GM12878 (cell line): ENCODE data around the gene UHMK1. TPM values are rescaled to one million over a fixed set of nuclear protein-coding genes. Genes with fewer than 3 reads are reported as not detected.

Experiments
- ATAC-seq: fragments of 200-7000 bp; cut with Tn5 transposase; 3 replicates; pipeline ENCODE4 v1.9.1; 2020; ENCODE audit warnings: mild to moderate bottlenecking, moderate library complexity
- BruUV-seq: library from RNA; stranded (reverse); fragments of 400-500 nt; replicated peaks from 2 replicates; lab custom pipeline; 2021; lab: Mats Ljungman, UMichigan
- CTCF ChIA-PET: fragments of 300-600 bp; sonication (Branson Sonifier 250); formaldehyde crosslinking; extraction: SDS; loops from one replicate; lab custom pipeline; 2021; ENCODE audit warnings: inconsistent platforms; lab: Yijun Ruan, JAX
- POLR2A ChIA-PET: fragments of 350-600 bp; formaldehyde crosslinking; extraction: SDS; loops from one replicate; lab custom pipeline; 2021; ENCODE audit warnings: inconsistent platforms; lab: Charles Lee
- RAD21 ChIA-PET: fragments of 300-600 bp; sonication (Branson Sonifier 250); formaldehyde crosslinking; loops from one replicate; lab custom pipeline; 2023; ENCODE audit warnings: antibody characterized with exemption; ENCODE audit not compliant: unreplicated experiment; lab: Charles Lee
- SMC1A ChIA-PET: fragments of 300-600 bp; sonication (Branson Sonifier 250); formaldehyde crosslinking; loops from one replicate; lab custom pipeline; 2023; ENCODE audit not compliant: unreplicated experiment, uncharacterized antibody; lab: Charles Lee
- DNase-seq: peaks from one replicate; pipeline ENCODE4 v3.0.0-alpha.2; 2011; ENCODE audit warnings: low read depth, low spot score
- FAIRE-seq: peaks from 3 replicates; lab custom pipeline; 2011; peaks lifted over from hg19 to GRCh38; lab: Jason Lieb, UNC
- H2AFZ ChIP-seq: 2 replicates; pipeline ENCODE4 v1.6.0; 2011; ENCODE audit warnings: low read depth, low read length, control low read depth; ENCODE audit not compliant: control insufficient read depth
- H3K27ac ChIP-seq: 2 replicates; pipeline ENCODE4 v1.5.1; 2011; ENCODE audit warnings: control low read depth; ENCODE audit not compliant: control insufficient read depth, insufficient read depth
- H3K27me3 ChIP-seq, 2 experiments: replicated peaks in 1 of 2; 2 replicates each; pipeline versions ENCODE4 v1.6.0 to v1.6.1; 2011; ENCODE audit warnings: low read length in 1 of 2; ENCODE audit not compliant: control insufficient read depth in 2 of 2, insufficient read depth in 2 of 2
- H3K36me3 ChIP-seq, 2 experiments: 2 replicates each; pipeline ENCODE4 v1.5.1; 2011; ENCODE audit warnings: low read length in 1 of 2; ENCODE audit not compliant: control insufficient read depth in 2 of 2, insufficient read depth in 2 of 2
- H3K4me1 ChIP-seq: 2 replicates; pipeline ENCODE4 v1.6.1; 2011; ENCODE audit warnings: mild to moderate bottlenecking, low read length, moderate library complexity, mixed read lengths; ENCODE audit not compliant: control insufficient read depth, insufficient read depth
- H3K4me2 ChIP-seq: 2 replicates; pipeline ENCODE4 v1.6.0; 2011; ENCODE audit warnings: control low read depth; ENCODE audit not compliant: control insufficient read depth, insufficient read depth
- H3K4me3 ChIP-seq: fragments of 200-600 bp; sonication (generic); 2 replicates; pipeline ENCODE4 v1.5.1; 2016
- H3K79me2 ChIP-seq: 2 replicates; pipeline ENCODE4 v1.6.0; 2011; ENCODE audit warnings: low read length; ENCODE audit not compliant: control insufficient read depth, insufficient read depth
- H3K9ac ChIP-seq: 2 replicates; pipeline ENCODE4 v1.8.0; 2011; ENCODE audit warnings: low read length, control low read depth, mixed read lengths; ENCODE audit not compliant: control insufficient read depth, insufficient read depth
- H3K9me3 ChIP-seq: replicated peaks from 3 replicates; pipeline ENCODE4 v1.5.1; 2011; ENCODE audit warnings: mild to moderate bottlenecking, low read length; ENCODE audit not compliant: control insufficient read depth, insufficient read depth
- H4K20me1 ChIP-seq: 2 replicates; pipeline ENCODE4 v1.6.0; 2011; ENCODE audit not compliant: control insufficient read depth, insufficient read depth
- ATF2 ChIP-seq: IDR thresholded peaks from 2 replicates; pipeline ENCODE4 v1.6.1; 2012; ENCODE audit warnings: low read length, inconsistent platforms
- HCFC1 ChIP-seq: fragments of 150-350 bp; IDR thresholded peaks from 2 replicates; pipeline ENCODE4 v1.6.1; 2014; ENCODE audit warnings: low read length
- MTA3 ChIP-seq: IDR thresholded peaks from 2 replicates; pipeline ENCODE4 v1.6.1; 2012; ENCODE audit warnings: low read length, inconsistent platforms, borderline replicate concordance
- NFIC ChIP-seq: IDR thresholded peaks from 2 replicates; pipeline ENCODE4 v1.6.1; 2012; ENCODE audit warnings: low read depth, mild to moderate bottlenecking, inconsistent platforms, low read length, moderate library complexity
- POU2F2 ChIP-seq: IDR thresholded peaks from 3 replicates; pipeline ENCODE4 v1.6.1; 2011; ENCODE audit warnings: low read depth, mild to moderate bottlenecking, low read length, borderline replicate concordance
- RFX5 ChIP-seq: IDR thresholded peaks from 2 replicates; pipeline ENCODE4 v1.6.1; 2011; ENCODE audit warnings: low read depth, low read length, improper control_type of control experiment
- SMARCA5 ChIP-seq: fragments of 450-650 bp; IDR thresholded peaks from 2 replicates; pipeline ENCODE4 v1.6.1; 2017; ENCODE audit warnings: mild to moderate bottlenecking
- SRF ChIP-seq, 2 experiments: IDR thresholded peaks; 2 replicates each; pipeline ENCODE4 v1.6.1; 2011; ENCODE audit warnings: low read depth in 2 of 2, low read length in 2 of 2, mild to moderate bottlenecking in 1 of 2, moderate library complexity in 1 of 2
- WGBS: methylation state at CpG from one replicate; pipeline ENCODE4 v1.1.6; 2016; ENCODE audit warnings: low lambda C conversion rate; ENCODE audit not compliant: insufficient replicate concordance, insufficient coverage; ENCODE audit errors: missing lambda C conversion rate; 5-methylcytosine and 5-hydroxymethylcytosine counted together
- in situ Hi-C: fragments of 300-500 bp; cut with MboI; formaldehyde crosslinking; loops from 9 replicates; pipeline ENCODE4 v1.14.3; 2018; ENCODE audit warnings: mixed read lengths
- intact Hi-C: fragments of 100-400 bp; cut with micrococcal nuclease; formaldehyde crosslinking; loops from one replicate; pipeline ENCODE4 v1.14.2; 2022; ENCODE audit not compliant: unreplicated experiment
- polyA plus RNA-seq, 11 experiments: library from polyadenylated mRNA; depleted of rRNA in 4 of 11; unstranded in 6 of 11; stranded (reverse) in 5 of 11; fragments of >200 nt; fragmentation: Nextera tagmentation in 4 of 11; fragmentation: Illumina TruSeq in 1 of 11; extraction: Ambion mirVana in 4 of 11; extraction: Trizol in 1 of 11; gene quantifications; 1 replicate in 1 of 11; 2 replicates in 10 of 11; pipeline versions ENCODE4 v1.2.1 to v1.2.3, GENCODE V29; 2011 to 2016; ENCODE audit warnings: inconsistent platforms in 2 of 11, missing spikeins in 2 of 11, low read depth in 1 of 11
- total RNA-seq, 4 experiments: library from RNA; depleted of rRNA in 3 of 4; stranded (reverse); fragments of >200 nt in 3 of 4; fragmentation: Illumina TruSeq in 1 of 4; extraction: Trizol in 1 of 4; gene quantifications; 2 replicates each; pipeline versions ENCODE4 v1.2.1 to v1.2.3, GENCODE V29; 2013 to 2021
- TF ChIP-seq, protein P1 (sequence below): fragments of 450-650 bp; IDR thresholded peaks from 2 replicates; pipeline ENCODE4 v1.6.1; 2017; ENCODE audit warnings: mild to moderate bottlenecking
- TF ChIP-seq, protein P2 (sequence below): fragments of 450-650 bp; IDR thresholded peaks from 2 replicates; pipeline ENCODE4 v1.6.1; 2017; ENCODE audit warnings: mild to moderate bottlenecking, low read depth, inconsistent platforms; ENCODE audit not compliant: poor library complexity, severe bottlenecking

Gene UHMK1
- total and polyA plus RNA-seq, 10 of the 15 experiments (the other 5 are each of a cell fraction or from before 2014, with no cell fraction given) = 5.7 to 52.7 (median 28.3) TPM

GRCh38 chr1:162537216-162537615 is 39.6 kb downstream of the UHMK1 start:
- Histone ChIP-seq H2AFZ (no peak overlapping the region), H3K36me3 (no peaks in the 10 kb centered on the region), H3K27me3 (no peaks in the 10 kb centered on the region), H3K4me1 (no peaks in the 10 kb centered on the region), H3K9ac (no peak overlapping the region), H4K20me1 (no peaks in the 10 kb centered on the region), H3K4me3 (no peak overlapping the region), H3K27ac (no peak overlapping the region), H3K4me2 (no peak overlapping the region), H3K9me3 (no peaks in the 10 kb centered on the region), H3K79me2 (no peaks in the 10 kb centered on the region)
- intact Hi-C loops (no loop called here), in situ Hi-C loops (no loop called here)
- FAIRE-seq (no peak), DNase-seq (no peak), ATAC-seq (no peak)
- TF ChIP-seq, protein P1, sequence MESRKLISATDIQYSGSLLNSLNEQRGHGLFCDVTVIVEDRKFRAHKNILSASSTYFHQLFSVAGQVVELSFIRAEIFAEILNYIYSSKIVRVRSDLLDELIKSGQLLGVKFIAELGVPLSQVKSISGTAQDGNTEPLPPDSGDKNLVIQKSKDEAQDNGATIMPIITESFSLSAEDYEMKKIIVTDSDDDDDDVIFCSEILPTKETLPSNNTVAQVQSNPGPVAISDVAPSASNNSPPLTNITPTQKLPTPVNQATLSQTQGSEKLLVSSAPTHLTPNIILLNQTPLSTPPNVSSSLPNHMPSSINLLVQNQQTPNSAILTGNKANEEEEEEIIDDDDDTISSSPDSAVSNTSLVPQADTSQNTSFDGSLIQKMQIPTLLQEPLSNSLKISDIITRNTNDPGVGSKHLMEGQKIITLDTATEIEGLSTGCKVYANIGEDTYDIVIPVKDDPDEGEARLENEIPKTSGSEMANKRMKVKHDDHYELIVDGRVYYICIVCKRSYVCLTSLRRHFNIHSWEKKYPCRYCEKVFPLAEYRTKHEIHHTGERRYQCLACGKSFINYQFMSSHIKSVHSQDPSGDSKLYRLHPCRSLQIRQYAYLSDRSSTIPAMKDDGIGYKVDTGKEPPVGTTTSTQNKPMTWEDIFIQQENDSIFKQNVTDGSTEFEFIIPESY = no peak
- TF ChIP-seq POU2F2 (no peak), NFIC (no peak), HCFC1 (no peak), ATF2 (no peak), SRF (IDR thresholded peaks at IDR 0.05; ENCODE audit: low read depth in 2 of 2, low read length in 2 of 2) (no peak), RFX5 (no peak), SMARCA5 (no peak), MTA3 (no peak)
- TF ChIP-seq, protein P2, sequence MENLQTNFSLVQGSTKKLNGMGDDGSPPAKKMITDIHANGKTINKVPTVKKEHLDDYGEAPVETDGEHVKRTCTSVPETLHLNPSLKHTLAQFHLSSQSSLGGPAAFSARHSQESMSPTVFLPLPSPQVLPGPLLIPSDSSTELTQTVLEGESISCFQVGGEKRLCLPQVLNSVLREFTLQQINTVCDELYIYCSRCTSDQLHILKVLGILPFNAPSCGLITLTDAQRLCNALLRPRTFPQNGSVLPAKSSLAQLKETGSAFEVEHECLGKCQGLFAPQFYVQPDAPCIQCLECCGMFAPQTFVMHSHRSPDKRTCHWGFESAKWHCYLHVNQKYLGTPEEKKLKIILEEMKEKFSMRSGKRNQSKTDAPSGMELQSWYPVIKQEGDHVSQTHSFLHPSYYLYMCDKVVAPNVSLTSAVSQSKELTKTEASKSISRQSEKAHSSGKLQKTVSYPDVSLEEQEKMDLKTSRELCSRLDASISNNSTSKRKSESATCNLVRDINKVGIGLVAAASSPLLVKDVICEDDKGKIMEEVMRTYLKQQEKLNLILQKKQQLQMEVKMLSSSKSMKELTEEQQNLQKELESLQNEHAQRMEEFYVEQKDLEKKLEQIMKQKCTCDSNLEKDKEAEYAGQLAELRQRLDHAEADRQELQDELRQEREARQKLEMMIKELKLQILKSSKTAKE = no peak
- ChIA-PET SMC1A (no interaction called here), POLR2A (no interaction called here), RAD21 (no interaction called here), CTCF (interaction anchor here (1.4 kb wide), 1 partner anchor 10 kb away, joined by 4 read pairs; no protein-coding TSS in a partner anchor)
- 100% methylated on average over 2 of the region's 2 CpGs for WGBS
- BruUV-seq = no TSS peak
